D341Med (cell line): ENCODE data around the gene MBTD1.

ENCODE experiments used
- DNase-seq: peaks from one replicate; pipeline ENCODE4 v3.0.0; 2012; ENCODE audit warnings: low spot score

MBTD1 gene

GRCh38 chr17:51147650-51148049 lies 112.2 kb downstream of the MBTD1 start:
- no peak for DNase-seq

DNA sequence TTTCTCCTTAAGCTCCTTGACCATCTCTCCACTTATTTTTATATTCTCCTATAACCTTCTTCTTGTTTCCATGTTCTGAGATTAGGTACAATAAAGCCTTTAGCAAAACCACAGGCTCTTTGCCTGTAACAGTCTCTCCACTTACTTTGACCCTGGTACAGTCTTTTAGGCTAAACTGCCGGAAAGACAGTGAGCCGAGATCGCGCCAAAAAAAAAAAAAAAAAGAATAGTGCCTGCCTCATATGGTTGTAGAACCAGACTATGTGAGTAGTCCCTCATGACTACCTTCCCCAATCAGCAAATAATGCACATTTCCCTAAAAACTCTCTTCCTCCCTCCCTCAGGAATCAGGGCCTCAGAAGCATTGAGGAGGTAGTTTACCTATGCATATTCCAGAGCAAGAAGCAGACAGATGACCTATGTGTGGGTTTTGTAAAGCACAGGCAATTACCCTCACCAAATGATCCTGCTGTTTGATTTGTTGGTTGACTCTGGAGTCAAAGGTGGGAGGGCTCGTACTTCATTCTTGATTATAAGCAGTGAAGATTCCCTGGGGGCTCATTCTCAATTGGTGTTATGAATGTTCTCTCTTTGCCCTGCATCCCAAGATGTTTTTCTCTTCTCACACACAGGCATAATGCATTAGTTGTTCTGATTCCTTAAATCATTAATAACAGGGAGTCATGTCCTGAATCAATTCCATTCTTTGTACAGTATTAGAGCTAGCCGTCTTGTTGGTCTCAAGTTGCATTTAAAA lies 115.4 kb downstream of the MBTD1 start:
- DNase-seq: no peak

DNA sequence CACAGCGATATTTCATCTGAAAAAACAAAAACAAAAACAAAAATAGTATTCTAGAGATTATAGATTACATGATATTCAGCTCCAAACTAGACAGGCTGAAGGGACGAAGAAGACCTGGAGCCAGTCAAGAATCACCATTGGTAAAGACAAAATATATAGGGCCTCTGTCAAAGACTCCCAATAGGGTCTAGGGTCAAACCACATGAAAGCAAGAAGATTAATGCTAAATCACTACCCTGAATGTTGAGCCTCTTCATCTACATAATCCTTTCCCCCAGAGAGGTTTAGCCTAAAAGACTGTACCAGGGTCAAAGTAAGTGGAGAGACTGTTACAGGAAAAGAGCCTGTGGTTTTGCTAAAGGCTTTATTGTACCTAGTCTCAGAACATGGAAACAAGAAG lies 117.3 kb downstream of the MBTD1 start:
- peak; percentile 64 for DNase-seq

DNA sequence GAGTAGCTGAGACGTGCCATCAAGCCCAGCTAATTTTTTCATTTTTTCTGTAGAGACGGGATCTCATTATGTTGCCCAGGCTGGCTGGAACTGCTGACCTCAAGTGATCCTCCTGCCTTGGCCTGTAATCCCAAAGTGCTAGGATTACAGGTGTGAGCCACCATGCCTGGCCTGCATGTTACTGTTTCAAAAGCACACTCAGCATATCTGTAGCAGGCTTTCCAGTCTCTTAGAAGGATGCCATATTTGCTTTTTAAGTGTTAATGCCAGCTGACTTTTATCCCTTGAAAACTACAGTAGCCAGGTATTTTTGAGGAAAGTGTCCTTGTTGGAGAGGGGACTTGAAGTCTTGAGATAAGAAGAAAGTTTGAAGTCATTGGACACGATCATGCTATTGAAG lies 123.9 kb downstream of the MBTD1 start:
- no peak for DNase-seq

DNA sequence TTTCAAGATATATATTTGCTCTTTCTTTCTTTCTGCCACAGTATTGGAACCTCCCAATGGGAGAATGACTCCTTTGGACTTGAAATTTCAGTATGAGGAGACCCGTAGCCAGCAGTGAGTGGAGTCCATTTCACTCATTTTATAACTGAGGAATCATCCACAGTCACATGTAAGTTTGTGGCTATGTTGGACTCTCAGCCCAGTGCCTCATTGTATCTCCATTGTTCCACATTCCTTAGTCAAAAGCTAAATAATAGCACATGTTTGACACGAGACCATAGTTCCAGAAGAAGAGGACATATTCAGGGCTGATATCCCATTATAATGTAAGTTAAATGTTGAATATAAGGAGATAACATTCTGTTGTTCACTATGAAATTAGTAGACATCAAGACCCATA lies 126.5 kb downstream of the MBTD1 start:
- DNase-seq: no peak

GRCh38 chr17:51132964-51133319 lies 126.9 kb downstream of the MBTD1 start:
- DNase-seq: no peak

DNA sequence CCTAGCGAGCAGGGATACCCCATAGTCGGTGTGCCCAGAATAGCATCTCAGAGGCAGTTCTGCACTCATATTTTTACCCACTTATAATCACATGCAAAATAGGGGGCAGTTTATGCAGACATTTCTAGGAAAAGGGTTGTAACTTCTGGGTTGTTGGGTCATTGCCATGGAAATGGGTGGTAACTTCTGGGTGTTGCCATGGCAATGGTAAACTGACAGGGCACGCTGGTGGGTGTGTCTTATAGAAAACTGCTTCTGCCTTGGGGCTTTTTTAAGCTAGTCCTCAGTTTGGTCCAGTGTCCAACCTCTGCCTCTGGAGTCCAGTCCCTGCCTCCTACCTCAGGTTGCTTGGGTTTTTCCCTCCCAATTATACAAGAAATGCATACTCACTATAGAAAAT lies 131.8 kb downstream of the MBTD1 start:
- no peak for DNase-seq
